Measurements from ENCODE around the gene ARHGAP15. TPM values are rescaled to one million over a fixed set of nuclear protein-coding genes. Genes with fewer than 3 reads are reported as not detected.

ARHGAP15 gene
- total RNA-seq, 3 donors from 2014 or later = 5.3 to 8.2 (median 5.8) TPM

DNA sequence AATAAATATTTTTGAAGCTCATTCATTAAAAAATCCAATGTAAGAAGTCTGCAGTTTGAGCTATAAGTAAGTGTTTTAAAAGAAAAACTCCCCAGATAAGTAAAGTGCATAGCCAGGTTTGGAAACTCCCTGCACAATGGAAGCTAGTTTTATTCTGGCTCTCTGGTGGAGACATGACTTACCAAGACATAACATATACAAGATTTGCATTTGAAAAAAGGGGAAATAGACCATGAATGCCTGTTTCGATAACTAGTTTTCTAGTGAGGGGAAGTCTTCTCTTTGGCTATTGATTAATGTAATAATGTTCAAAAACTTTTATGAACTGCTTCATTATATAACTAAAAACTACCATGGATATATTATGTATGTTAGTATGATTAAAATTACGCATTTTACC is 435.2 kb downstream of the ARHGAP15 start:
- Histone ChIP-seq H3K4me1 (ENCODE audit: low read depth) (no peaks in the 10 kb centered on the region), H3K4me3 (no peak overlapping the region), H3K36me3 (ENCODE audit: low read depth) (no peaks in the 10 kb centered on the region), H3K9me3 (no peaks in the 10 kb centered on the region)
- intact Hi-C loops (cut with DNase I, micrococcal nuclease) = no loop called here
- no peak for TF ChIP-seq CTCF (IDR thresholded peaks at IDR 0.05)
- ATAC-seq = no peak
- DNase-seq = no peak

DNA sequence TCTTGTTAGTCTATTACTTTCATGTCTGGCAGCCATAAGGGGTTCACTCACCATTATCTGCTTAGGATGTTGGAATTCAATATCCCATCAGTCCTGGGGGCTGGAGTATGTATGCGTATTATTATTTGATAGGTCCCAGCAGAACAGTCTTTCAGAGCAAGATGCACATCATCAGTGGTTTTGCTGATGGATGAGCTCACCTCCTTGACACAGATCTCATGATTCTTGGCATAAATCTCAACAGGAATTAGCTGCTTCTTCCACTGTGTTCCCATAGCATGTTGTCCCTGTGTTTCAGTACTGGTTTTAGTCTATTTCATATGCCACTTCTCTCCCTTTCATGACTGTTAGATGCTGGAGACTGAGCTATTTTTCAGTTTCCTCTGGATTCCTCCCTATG is 442.5 kb downstream of the ARHGAP15 start:
- Histone ChIP-seq H3K36me3 (ENCODE audit: low read depth) (no peaks in the 10 kb centered on the region), H3K4me1 (ENCODE audit: low read depth) (no peaks in the 10 kb centered on the region), H3K4me3 (no peak overlapping the region), H3K9me3 (no peaks in the 10 kb centered on the region)
- DNase-seq (no peak), ATAC-seq (no peak)
- intact Hi-C loops (cut with DNase I, micrococcal nuclease) = no loop called here
- TF ChIP-seq CTCF (IDR thresholded peaks at IDR 0.05) = no peak

DNA sequence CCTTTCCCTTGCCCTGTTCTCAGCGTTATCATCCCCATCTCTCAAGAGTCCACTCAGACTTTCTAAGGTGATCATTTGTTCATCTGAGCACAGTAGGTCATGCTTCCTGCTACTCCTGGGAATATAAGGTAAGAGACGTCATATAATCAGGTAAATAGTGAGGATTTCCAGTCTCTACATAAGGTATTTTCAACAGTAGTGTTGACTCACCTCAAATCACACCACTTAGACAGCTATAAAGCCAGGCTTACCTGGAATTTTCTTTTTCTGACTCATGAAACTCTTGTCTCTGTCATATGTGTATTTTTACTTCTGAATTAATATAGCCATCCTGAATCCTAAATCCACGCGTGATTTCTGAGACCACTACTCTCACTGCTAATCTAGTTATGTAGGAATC is 443.2 kb downstream of the ARHGAP15 start:
- Histone ChIP-seq H3K9me3 (no peaks in the 10 kb centered on the region), H3K36me3 (ENCODE audit: low read depth) (no peaks in the 10 kb centered on the region), H3K4me3 (no peak overlapping the region), H3K4me1 (ENCODE audit: low read depth) (no peaks in the 10 kb centered on the region)
- intact Hi-C loops (cut with DNase I, micrococcal nuclease) = no loop called here
- TF ChIP-seq CTCF (IDR thresholded peaks at IDR 0.05) = no peak
- ATAC-seq (no peak), DNase-seq (no peak)

DNA sequence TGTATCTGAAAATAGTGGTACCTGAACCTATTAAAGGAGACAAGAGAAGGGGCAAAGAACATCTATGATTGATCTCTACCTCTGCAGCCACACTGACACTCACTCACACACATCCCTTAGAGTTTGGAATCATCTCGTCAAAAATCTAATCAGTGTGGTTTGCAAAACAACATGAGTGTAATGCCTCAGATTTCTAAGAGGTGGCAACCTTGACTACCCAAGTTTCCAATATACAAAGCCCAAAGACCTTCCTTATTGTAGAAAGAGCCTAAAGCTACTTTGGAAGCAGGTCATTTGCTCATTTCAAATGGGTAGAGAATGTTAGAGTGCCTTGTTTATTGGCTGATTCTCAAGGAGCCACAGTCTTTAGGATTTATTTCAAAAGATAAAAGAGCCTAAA is 444.9 kb downstream of the ARHGAP15 start:
- intact Hi-C loops (cut with DNase I, micrococcal nuclease) = no loop called here
- ATAC-seq = no peak

DNA sequence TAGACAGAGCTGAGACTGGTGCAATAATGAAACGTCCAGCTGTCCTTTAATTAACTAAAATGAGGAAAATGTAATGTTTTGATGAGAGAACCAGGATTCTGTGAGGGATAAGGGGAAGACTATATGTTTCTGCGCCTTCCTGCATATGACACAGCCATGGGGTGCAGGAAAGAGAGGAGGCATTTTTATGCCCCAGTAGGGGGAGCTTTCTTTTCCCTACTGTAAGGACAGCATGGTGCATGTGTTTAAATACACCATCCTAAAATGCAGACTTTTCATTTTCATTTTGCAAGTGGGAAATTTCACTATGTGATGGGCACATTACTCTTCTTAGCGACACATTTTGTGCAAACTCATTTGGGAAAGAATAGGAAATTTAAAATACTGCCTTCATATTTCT is 446.1 kb downstream of the ARHGAP15 start:
- DNase-seq (no peak), ATAC-seq (no peak)
- Histone ChIP-seq H3K4me3 (no peak overlapping the region), H3K9me3 (no peaks in the 10 kb centered on the region), H3K4me1 (ENCODE audit: low read depth) (no peaks in the 10 kb centered on the region), H3K36me3 (ENCODE audit: low read depth) (no peaks in the 10 kb centered on the region)
- no peak for TF ChIP-seq CTCF (IDR thresholded peaks at IDR 0.05)
- intact Hi-C loops (cut with DNase I, micrococcal nuclease) = no loop called here

More for the DNA sequence above, 444.9 kb downstream of the ARHGAP15 start:
- Histone ChIP-seq H3K4me3 (no peak overlapping the region), H3K4me1 (ENCODE audit: low read depth) (no peaks in the 10 kb centered on the region), H3K9me3 (no peaks in the 10 kb centered on the region), H3K36me3 (ENCODE audit: low read depth) (no peaks in the 10 kb centered on the region)
- TF ChIP-seq CTCF (IDR thresholded peaks at IDR 0.05) = no peak
- DNase-seq = no peak

GRCh38 chr2:143577489-143577888 is 448.3 kb downstream of the ARHGAP15 start:
- ATAC-seq (no peak), DNase-seq (no peak)
- no peak overlapping the region for H3K4me3 ChIP-seq
- H3K4me1 ChIP-seq (ENCODE audit: low read depth) = no peaks in the 10 kb centered on the region
- intact Hi-C loops (cut with DNase I, micrococcal nuclease) = no loop called here
- no peak for TF ChIP-seq CTCF (IDR thresholded peaks at IDR 0.05)
- no peaks in the 10 kb centered on the region for H3K9me3 ChIP-seq
- no peaks in the 10 kb centered on the region for H3K36me3 ChIP-seq (ENCODE audit: low read depth)
